HepG2 (cell line): ENCODE results near the gene DPH7. TPM values are rescaled to one million over a fixed set of nuclear protein-coding genes. Genes with fewer than 3 reads are reported as not detected.

Experiments used
- SPEN ChIP-seq: sonication (generic); formaldehyde crosslinking; IDR thresholded peaks from 2 replicates; pipeline ENCODE4 v1.5.1; 2020; ENCODE audit warnings: low read depth, mild to moderate bottlenecking, missing genetic modification reagents
- TOPORS ChIP-seq: sonication (generic); formaldehyde crosslinking; IDR thresholded peaks from 2 replicates; pipeline ENCODE4 v1.8.0; 2023; ENCODE audit warnings: mild to moderate bottlenecking, missing genetic modification reagents
- U2AF1 ChIP-seq: fragments of 200-400 bp; formaldehyde crosslinking; optimal IDR thresholded peaks from 2 replicates; pipeline ENCODE3; 2017; ENCODE audit warnings: mild to moderate bottlenecking, low read depth, low read length
- polyA plus RNA-seq, 8 experiments: library from polyadenylated mRNA; depleted of rRNA in 3 of 8; stranded (reverse) in 7 of 8; unstranded in 1 of 8; fragments of >200 nt; fragmentation: Illumina TruSeq in 4 of 8; extraction: Trizol in 4 of 8; gene quantifications; 2 replicates each; pipeline versions ENCODE4 v1.2.1 to v1.2.3, GENCODE V29; 2011 to 2016; ENCODE audit warnings: low read depth in 4 of 8, missing spikeins in 1 of 8, mixed read lengths in 1 of 8; ENCODE audit not compliant: insufficient read depth in 1 of 8
- total RNA-seq, 5 experiments: library from RNA; depleted of rRNA; stranded (reverse); fragments of >200 nt; fragmentation: Illumina TruSeq; extraction: Trizol; gene quantifications; 2 replicates each; pipeline ENCODE4 v1.2.3, GENCODE V29; 2016; ENCODE audit warnings: low read depth in 1 of 5
- TF ChIP-seq, protein P1 (sequence below): sonication (generic); formaldehyde crosslinking; IDR thresholded peaks from 2 replicates; pipeline ENCODE4 v1.4.0; 2020; ENCODE audit warnings: mild to moderate bottlenecking, missing genetic modification reagents
- TF ChIP-seq, protein P2 (sequence below): sonication (generic); formaldehyde crosslinking; conservative IDR thresholded peaks from 2 replicates; pipeline ENCODE4 v1.8.0; 2022; ENCODE audit warnings: low read depth, missing genetic modification reagents

The DPH7 gene
- total and polyA plus RNA-seq, 2 of the 13 experiments (the other 11 are each of a cell fraction or from before 2014, with no cell fraction given), result 27.6 to 31.6 TPM

DNA sequence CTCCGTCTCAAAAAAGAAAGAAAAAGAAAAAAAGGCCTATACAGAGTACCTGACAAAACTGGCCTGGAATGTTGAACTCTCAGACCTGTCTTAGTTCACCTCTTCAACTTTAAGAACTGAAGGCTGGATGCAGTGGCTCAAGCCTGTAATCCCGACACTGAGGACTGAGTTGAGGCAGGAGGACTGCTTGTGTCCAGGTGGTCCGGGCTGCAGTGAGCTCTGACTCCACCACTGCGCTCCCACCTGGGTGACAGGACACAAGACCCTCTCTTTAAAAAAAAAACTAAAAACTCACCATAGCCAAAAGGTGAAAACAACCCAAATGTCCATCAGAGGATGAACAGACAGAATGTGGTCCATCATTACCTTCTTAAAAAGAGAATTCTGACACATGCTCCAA is 20.6 kb downstream of the DPH7 start (continued):
- TF ChIP-seq, protein P1, sequence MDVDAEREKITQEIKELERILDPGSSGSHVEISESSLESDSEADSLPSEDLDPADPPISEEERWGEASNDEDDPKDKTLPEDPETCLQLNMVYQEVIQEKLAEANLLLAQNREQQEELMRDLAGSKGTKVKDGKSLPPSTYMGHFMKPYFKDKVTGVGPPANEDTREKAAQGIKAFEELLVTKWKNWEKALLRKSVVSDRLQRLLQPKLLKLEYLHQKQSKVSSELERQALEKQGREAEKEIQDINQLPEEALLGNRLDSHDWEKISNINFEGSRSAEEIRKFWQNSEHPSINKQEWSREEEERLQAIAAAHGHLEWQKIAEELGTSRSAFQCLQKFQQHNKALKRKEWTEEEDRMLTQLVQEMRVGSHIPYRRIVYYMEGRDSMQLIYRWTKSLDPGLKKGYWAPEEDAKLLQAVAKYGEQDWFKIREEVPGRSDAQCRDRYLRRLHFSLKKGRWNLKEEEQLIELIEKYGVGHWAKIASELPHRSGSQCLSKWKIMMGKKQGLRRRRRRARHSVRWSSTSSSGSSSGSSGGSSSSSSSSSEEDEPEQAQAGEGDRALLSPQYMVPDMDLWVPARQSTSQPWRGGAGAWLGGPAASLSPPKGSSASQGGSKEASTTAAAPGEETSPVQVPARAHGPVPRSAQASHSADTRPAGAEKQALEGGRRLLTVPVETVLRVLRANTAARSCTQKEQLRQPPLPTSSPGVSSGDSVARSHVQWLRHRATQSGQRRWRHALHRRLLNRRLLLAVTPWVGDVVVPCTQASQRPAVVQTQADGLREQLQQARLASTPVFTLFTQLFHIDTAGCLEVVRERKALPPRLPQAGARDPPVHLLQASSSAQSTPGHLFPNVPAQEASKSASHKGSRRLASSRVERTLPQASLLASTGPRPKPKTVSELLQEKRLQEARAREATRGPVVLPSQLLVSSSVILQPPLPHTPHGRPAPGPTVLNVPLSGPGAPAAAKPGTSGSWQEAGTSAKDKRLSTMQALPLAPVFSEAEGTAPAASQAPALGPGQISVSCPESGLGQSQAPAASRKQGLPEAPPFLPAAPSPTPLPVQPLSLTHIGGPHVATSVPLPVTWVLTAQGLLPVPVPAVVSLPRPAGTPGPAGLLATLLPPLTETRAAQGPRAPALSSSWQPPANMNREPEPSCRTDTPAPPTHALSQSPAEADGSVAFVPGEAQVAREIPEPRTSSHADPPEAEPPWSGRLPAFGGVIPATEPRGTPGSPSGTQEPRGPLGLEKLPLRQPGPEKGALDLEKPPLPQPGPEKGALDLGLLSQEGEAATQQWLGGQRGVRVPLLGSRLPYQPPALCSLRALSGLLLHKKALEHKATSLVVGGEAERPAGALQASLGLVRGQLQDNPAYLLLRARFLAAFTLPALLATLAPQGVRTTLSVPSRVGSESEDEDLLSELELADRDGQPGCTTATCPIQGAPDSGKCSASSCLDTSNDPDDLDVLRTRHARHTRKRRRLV, result no peak
- no peak for TF ChIP-seq U2AF1
- TF ChIP-seq TOPORS (CRISPR knock-in tag), result no peak
- TF ChIP-seq, protein P2, sequence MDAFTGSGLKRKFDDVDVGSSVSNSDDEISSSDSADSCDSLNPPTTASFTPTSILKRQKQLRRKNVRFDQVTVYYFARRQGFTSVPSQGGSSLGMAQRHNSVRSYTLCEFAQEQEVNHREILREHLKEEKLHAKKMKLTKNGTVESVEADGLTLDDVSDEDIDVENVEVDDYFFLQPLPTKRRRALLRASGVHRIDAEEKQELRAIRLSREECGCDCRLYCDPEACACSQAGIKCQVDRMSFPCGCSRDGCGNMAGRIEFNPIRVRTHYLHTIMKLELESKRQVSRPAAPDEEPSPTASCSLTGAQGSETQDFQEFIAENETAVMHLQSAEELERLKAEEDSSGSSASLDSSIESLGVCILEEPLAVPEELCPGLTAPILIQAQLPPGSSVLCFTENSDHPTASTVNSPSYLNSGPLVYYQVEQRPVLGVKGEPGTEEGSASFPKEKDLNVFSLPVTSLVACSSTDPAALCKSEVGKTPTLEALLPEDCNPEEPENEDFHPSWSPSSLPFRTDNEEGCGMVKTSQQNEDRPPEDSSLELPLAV, result no peak
- TF ChIP-seq SPEN (CRISPR knock-in tag), result no peak
